Right atrium auricular region (tissue), 2 donors: ENCODE results near the gene ZBED5. TPM values are rescaled to one million over a fixed set of nuclear protein-coding genes. Genes with fewer than 3 reads are reported as not detected.

Experiments used
- DNase-seq: peaks from one replicate; pipeline ENCODE4 v3.0.0-alpha.2; 2019; ENCODE audit warnings: low spot score
- H3K27ac ChIP-seq, 2 donors: fragments of 200-600 bp; sonication (generic); 1 replicate in 1 of 2; 2 replicates in 1 of 2; pipeline ENCODE4 v1.5.1; 2016 to 2019
- H3K27me3 ChIP-seq, 2 donors: fragments of 200-600 bp; sonication (generic); one replicate each; pipeline versions ENCODE4 v1.5.1 to v1.6.0; 2017 to 2019
- H3K36me3 ChIP-seq: fragments of 200-600 bp; sonication (generic); one replicate; pipeline ENCODE4 v1.5.1; 2016
- H3K4me1 ChIP-seq, 2 donors: fragments of 200-600 bp; sonication (generic); one replicate each; pipeline versions ENCODE4 v1.5.1 to v1.6.0; 2017 to 2019
- H3K4me3 ChIP-seq, 2 donors: fragments of 200-600 bp; sonication (generic); 1 replicate in 1 of 2; 2 replicates in 1 of 2; pipeline ENCODE4 v1.5.1; 2017 to 2019; ENCODE audit warnings: mild to moderate bottlenecking in 1 of 2, moderate library complexity in 1 of 2
- H3K9me3 ChIP-seq, 2 donors: fragments of 200-600 bp; sonication (generic); one replicate each; pipeline ENCODE4 v1.5.1; 2019
- CTCF ChIP-seq, 2 donors: fragments of 200-600 bp; sonication (generic); IDR thresholded peaks; one replicate each; pipeline ENCODE4 v1.5.1; 2019; ENCODE audit warnings: antibody characterized with exemption in 2 of 2
- total RNA-seq, 2 donors: library from RNA; depleted of rRNA; stranded (reverse); fragments of >200 nt; gene quantifications; one replicate each; pipeline ENCODE4 v1.1.0, GENCODE V29; 2016

ZBED5 gene
- total RNA-seq, 2 donors from 2014 or later = 22.4 to 28.3 TPM

GRCh38 chr11:10861799-10862198, 3.9 kb upstream of the ZBED5 start:
- no peak overlapping the region for H3K27ac ChIP-seq
- no peaks in the 10 kb centered on the region for H3K36me3 ChIP-seq

GRCh38 chr11:10861047-10861446, 3.2 kb upstream of the ZBED5 start:
- no peak for TF ChIP-seq CTCF (IDR thresholded peaks at IDR 0.05)
- DNase-seq = no peak
- no peaks in the 10 kb centered on the region for H3K9me3 ChIP-seq
- no peak overlapping the region for H3K4me3 ChIP-seq
- H3K36me3 ChIP-seq = no peaks in the 10 kb centered on the region
- peaks cover 0 to 46% of the 10 kb centered on the region in 2 donors for H3K4me1 ChIP-seq
- peak overlapping the region in 1 of 2 donors; percentile 99 for H3K27ac ChIP-seq
- H3K27me3 ChIP-seq = no peaks in the 10 kb centered on the region

More at GRCh38 chr11:10861799-10862198, 3.9 kb upstream of the ZBED5 start:
- Histone ChIP-seq H3K27me3 (no peaks in the 10 kb centered on the region), H3K9me3 (no peaks in the 10 kb centered on the region), H3K4me3 (no peak overlapping the region), H3K4me1 (peaks cover 0 to 38% of the 10 kb centered on the region in 2 donors)
- no peak for TF ChIP-seq CTCF (IDR thresholded peaks at IDR 0.05)
- no peak for DNase-seq

- Histone ChIP-seq H3K9me3 (no peaks in the 10 kb centered on the region), H3K27me3 (no peaks in the 10 kb centered on the region), H3K4me1 (peaks cover 0 to 32% of the 10 kb centered on the region in 2 donors), H3K36me3 (peaks cover 23% of the 10 kb centered on the region), H3K27ac (peak overlapping the region; percentile 99), H3K4me3 (peak overlapping the region; percentile 68 to 89)
- DNase-seq = peak; percentile 73
- TF ChIP-seq CTCF (IDR thresholded peaks at IDR 0.05) = no peak
Observed at GRCh38 chr11:10858439-10859325, 829 bp upstream of the ZBED5 start.

DNA sequence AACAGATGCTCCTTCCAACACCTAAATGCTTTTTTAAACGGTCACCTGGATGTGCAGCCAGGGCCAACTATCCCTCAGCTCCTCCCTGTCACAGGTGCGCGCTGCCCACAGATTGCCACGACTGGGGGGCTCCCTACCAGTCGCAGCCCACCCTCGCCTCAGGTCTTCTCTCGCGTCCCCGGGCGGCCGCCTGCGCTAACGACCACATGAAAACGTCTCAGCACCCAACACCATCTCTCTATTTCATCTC, 469 bp downstream of the ZBED5 start:
- peak overlapping the region; percentile 99 for H3K27ac ChIP-seq
- TF ChIP-seq CTCF (IDR thresholded peaks at IDR 0.05) = no peak
- H3K27me3 ChIP-seq = no peaks in the 10 kb centered on the region
- H3K4me3 ChIP-seq = peak overlapping the region; percentile 68 to 89
- DNase-seq = no peak
- peaks cover 0 to 24% of the 10 kb centered on the region in 2 donors for H3K4me1 ChIP-seq
- no peaks in the 10 kb centered on the region for H3K9me3 ChIP-seq
- H3K36me3 ChIP-seq = peaks cover 36% of the 10 kb centered on the region

GRCh38 chr11:10856689-10857458, 979 bp downstream of the ZBED5 start:
- peaks cover 41% of the 10 kb centered on the region for H3K36me3 ChIP-seq
- H3K4me1 ChIP-seq = peaks cover 0 to 24% of the 10 kb centered on the region in 2 donors
- TF ChIP-seq CTCF (IDR thresholded peaks at IDR 0.05) = no peak
- peak overlapping the region; percentile 68 to 89 for H3K4me3 ChIP-seq
- H3K9me3 ChIP-seq = no peaks in the 10 kb centered on the region
- DNase-seq = peak; percentile 60
- H3K27me3 ChIP-seq = no peaks in the 10 kb centered on the region
- H3K27ac ChIP-seq = peak overlapping the region; percentile 99
